Superior temporal gyrus (tissue), 1 donor: ENCODE measurements around the gene C3orf20.

Source experiments
- DNase-seq: peaks from one replicate; pipeline ENCODE4 v3.0.0-alpha.2; 2016; ENCODE audit errors: extremely low spot score

The C3orf20 gene

DNA sequence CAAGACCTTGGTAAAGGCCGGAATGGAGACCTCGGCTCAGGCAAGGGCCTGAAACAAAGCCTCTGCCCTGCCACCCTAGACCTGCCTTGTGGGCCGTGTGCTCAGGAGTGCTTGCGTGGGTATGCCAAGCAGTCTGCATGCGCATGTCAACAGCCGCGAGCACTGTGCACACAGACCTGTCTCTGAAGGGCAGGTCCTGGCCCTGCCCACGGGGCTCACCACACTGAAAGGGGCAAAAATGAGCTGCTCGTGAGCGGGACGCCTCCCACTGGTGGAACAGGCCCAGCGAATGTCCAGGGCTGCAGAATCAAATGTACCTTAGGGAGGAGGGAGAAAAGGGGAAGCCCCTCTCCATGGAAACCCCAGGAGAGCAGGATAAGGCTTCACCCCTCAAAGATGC, 99.5 kb downstream of the C3orf20 start:
- no peak for DNase-seq

DNA sequence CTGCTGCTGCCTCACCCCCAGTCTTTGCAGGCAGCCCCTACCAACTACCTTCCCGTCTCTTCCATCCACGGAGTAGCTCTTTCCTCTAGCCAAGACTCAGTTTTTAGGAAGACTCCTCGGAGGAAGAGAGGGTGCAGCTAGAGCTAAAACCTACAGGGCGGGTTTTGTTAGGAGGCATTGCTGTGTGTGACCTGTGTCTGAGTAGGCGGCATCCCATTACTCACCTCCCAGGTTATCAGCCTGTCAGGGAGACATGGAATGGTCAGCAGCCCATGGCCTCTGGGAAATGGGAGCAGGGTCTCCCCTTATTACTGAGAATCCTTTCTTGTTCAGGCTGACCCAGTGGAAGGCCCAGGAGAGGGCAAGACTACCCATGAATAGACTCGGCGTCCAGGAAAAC, 100.1 kb downstream of the C3orf20 start:
- DNase-seq: no peak

DNA sequence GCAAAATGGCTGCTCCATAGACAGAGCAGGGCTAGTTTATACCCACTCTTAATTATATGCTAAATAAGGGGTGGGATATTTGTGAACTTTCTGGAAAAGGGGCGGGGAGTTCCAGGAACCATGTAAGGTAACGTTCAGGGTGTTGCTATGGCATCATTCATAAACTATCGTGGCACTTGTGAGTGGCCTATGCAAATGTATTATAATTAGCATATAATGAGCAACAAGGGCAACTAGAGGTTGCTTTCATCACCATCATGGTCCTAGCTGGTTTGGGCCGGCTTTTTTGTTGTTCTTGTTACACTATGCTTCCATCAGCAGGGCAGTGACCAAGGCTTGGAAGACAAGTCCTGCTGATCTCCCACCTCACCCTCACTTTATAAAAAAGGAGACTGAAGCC, 100.6 kb downstream of the C3orf20 start:
- DNase-seq: no peak

DNA sequence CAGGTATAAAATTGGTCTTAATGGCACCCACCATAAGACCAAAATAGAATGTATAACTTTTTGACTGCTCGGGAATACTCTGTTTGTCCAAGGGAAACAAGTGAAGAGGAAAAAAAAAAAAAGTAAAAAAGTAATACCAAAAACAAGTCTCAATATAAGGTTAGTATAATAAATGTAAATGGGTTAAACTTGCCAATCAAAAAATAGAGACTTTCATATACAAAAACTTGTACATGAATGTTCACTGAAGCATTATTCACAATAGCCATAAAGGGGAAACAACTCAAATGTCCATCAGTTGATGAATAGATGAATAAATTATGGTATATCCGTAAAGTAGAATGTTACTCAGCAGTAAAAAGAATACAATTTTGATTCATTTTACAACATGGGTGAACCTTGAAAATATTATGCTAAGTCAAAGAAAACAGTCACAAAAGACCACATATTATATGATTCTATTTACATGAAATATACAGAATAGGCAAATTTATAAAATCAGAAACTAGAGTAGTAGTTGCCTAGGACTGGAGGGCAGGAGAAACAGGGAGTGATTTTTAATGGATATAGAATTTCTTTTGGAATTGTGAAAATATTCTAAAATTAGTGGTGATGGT, 104.2 kb downstream of the C3orf20 start:
- DNase-seq: no peak

DNA sequence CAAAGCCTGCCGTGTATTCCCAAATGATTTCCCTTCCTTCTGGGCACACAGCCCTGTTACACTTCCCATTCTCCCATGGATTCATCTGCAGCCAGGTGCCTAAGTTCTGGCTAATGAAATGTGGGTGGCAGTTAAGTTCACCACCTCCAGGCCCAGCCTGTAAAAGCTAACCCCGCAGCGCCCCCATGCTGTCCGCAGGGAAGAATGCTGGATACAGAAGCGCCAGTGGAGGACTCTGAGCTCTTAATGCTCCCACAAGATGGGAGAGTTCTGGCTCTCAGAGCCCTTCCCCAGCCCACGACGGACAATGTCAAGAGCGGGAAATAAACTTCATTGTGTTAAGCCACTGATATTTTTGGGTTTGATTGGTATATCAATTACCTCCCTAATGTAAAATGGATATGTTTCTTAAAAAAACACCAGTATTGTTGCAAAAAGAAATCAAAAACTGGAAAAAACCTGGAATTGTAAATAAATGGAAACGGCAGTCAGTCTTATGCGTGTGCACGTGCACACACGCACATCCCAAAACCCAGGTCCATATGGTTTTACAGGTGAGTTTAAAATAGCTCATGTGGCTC, 106.1 kb downstream of the C3orf20 start:
- DNase-seq: no peak

DNA sequence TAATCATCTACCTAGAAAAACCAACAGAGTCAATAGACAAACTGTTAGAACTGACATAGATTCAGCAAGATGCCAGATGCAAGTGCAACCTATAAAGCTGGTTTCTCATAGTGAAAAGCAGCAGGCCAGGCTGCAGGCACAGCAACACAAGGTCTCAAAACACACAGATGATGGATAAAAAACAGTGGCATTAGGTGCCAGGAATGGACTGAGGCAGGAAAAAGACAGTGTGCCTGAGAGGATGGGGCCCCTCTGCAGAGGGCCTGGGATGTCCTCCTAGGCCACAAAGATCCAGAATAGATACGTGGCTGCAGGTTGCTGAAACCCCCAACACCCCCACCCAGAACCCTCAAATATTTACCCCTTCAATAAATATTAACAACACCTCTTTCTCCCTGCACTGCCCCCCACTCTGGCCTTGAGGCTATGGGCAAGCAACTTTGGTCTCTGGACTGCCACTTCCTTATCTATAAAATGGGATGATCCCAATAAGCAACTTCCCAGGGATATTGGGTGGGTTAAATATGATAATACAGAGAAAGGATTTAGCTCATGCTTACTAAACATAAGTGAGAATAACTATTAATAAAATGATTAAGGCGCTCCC, 108.6 kb downstream of the C3orf20 start:
- no peak for DNase-seq

DNA sequence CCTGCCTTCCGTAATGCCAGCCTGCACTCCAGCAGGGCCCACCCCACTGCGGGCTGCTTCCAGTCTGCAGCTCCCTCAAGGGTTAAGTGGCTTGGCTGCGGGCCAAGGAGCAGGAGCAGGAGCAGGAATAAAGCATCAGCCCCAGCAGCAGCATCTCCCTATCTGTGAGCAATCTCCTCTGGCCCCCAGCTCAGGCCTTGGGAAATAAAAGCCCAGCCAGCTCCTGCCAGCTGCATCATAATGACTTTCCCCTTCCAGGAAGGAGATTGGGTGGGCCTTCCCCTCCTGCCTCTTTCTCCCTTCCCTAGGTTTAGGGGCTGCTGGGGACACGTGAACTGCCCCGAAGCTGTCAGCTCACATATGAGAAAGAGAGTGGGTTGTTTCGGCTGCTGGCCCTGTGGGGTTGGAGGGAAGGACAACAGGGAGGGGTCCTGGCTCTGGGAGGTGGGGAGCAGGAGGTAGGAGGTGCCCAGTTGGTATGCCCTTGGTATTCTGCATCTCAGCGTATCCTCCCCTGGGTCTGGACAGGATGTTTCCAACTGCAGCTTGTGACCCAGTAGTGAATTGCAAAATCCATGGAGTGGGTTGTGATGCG, 109.2 kb downstream of the C3orf20 start:
- DNase-seq: no peak

DNA sequence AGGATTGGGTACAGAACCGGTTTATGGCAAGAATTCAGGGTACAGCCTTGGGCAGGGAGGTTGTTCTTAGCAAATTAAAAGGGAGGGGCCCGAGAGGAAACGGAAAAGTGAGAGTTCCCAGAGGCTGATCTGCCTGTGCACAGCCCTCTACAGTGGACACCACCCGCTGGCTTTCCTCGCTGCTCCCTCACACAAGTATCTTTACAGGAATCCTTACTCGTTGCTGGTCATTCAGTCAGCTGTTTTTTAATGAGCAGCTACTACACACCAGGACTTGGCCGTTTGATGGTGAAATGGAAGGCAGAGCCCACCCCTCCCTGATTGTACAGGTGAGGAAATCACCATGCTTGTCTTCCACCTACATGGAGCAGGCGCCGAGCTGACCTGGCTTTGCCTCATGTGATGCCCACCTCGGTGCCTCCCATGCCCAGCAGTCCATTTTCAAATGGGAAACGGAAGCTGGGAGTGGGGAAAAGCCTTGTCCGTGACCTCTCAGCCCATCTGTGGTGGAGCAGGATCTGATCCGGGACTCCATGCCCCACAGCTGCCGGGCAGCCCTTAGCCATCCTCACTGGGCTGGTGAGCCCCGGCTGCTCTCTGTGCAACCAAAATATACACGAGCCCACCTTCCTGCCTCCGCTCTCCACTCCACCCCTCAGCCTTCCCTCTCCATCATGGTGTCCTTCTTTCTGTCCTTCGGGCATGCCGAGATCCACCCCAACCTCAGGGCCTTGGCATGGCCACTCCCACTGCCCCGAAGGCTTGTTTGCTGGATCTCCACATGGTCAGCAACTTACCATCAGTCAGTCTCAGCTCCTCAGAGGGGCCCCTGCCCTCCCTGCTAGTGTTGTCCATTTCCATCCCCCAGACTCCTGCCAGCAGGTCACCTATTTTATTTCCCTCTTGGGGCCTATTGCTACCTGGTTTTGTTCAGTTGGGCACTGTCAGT, 110.5 kb downstream of the C3orf20 start:
- DNase-seq: no peak

DNA sequence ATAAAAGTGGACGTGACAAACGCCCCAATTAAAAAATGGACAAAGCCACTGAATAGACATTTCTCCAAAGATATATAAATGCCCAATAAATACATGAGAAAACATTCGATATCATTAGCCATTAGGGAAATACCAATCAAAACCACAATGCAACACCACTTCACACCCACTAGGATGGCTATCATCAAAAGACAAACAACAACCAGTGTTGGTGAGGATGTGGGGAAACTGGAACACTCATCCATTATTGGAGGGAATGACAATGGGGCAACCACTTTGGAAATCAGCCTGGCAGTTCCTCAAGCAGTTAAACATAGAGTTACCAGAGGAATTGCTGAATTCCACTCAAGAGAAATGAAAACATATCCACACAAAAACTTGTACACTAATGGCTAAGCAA, 111.4 kb downstream of the C3orf20 start:
- no peak for DNase-seq

DNA sequence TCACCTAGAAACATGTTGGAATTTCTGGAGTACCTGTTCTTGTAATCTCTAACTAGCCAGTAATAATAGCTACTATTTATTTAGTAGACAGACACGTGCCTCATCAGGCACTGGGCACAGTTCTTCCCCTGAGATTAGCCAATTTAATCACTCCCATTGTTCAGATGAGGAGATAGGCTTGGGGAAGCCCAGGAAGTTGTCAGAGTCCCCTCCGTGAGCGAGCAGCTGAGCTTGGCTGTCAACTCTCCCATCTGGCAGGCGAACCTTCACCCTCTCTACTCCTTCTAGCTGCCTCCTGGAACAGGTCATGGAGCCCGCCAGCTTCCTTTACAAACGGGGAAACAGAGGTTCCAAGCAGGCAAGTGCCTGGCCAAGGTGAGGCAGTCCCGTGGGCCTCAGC, 112.7 kb downstream of the C3orf20 start:
- DNase-seq: no peak

DNA sequence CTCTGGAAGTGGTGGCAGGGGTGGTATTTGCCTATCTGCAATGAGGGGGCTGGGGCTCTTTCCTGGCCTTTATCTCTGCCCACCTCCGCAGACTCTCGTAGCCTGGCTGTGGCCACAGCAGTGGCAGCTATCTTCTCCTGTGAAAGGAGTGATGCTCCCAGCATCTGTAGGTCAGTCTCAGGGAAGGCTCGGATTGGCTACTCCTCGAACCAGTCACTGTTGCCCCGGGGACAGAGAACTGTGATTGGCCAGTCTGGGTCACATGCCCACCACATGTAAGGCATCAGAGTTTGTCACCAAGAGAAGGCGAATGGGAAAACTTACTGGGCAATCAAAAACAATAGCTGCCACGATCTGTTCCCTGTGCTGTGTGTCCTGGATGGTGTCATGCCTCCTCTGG, 113.7 kb downstream of the C3orf20 start:
- no peak for DNase-seq

DNA sequence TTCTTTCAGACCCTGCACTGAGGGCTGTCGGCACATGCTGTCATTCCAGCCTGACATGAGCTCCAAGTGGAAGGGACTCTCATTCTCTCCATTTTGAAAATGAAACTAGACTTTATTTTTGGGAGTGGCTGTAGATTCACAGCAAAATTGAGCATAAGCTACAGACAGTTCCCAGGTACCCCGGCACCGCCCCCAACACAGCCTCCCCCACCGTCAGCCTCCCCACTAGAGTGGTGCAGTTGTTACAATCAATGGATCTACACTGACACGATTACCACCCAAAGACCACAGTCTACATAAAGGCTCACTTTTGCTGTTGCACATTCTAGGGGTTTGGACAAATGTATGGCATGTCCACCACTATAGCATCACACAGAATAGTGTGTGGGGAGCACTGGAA, 114.3 kb downstream of the C3orf20 start:
- DNase-seq: no peak

DNA sequence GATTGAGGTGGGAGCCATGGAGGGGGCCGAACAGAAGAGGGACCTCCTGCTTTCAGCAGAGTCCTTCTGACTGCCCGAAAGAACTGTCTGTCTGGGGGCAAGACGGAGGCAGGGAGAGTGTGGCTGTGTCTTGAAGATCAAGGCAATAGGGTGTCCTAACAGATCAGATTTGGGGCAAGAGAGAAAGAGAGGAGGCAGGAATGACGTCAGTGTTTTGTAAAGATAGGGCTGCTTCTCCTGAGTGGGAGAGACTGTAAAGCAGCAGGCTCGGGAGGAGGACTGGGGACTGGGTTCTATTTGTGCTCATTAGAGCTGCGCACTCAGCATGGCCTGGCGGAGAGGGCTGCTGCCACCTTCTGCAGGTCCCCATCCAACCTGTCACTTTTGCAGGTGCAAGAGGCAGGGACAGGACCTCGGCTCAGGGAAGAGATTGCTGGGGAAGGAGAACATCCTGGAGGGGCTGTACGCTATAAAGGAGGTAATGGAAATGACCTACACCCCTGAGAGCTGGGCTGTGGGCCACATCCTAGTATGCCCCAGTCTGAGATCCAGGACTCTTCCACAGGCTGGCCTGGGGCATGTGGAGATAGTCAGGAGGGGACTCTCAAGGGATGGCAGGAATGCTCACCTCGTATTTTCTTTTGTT, 114.8 kb downstream of the C3orf20 start:
- DNase-seq: no peak

DNA sequence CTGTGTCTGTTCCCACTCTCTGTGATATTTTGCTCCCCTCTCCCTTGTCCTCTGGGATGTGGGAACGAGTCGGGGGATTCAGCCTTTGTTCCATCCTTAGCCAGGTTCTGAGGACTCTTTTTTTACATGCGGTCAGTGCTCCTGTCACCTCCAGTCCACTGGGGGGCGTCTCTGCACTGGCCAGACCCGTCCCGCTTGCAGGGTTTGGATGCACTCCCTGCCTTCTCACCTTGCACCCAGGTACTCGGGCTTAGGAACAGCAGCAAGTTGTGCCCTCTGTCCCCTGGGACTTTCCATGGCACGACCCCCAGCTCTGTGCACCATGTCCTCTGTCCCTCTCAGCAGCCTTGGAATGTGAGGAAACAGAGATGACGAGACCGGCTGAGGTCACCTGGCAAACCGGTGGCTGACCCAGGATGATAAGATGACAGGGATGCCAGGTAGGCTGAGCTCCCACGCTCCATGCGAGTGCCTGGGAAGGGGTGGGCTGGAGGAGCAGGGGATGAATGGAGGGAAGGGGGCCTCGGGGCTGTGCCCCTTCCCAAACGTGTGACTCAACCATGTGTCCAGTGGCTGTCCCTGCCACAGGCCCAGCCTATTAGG, 116.5 kb downstream of the C3orf20 start:
- no peak for DNase-seq

DNA sequence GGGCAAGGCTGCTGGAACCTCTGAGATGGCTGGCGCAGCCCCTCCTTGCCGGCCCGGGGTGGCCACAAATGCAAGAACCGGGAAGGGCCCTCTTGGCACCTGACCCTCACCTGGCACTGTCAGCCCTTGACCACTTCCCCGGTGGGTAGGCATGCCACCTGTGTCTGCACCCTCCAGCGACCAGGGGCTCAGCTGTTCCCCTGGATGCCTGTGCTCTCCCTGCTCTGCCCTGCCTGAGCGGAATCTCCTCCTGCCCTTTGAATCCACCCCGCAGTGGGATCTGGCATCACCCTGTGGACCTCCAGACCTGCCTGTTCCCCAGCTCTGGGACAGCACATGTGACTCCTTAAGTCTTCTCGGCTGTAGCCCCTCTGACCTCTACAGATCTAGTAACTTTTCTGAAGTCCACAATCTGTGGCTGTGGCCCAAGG, 117.8 kb downstream of the C3orf20 start:
- DNase-seq: no peak

DNA sequence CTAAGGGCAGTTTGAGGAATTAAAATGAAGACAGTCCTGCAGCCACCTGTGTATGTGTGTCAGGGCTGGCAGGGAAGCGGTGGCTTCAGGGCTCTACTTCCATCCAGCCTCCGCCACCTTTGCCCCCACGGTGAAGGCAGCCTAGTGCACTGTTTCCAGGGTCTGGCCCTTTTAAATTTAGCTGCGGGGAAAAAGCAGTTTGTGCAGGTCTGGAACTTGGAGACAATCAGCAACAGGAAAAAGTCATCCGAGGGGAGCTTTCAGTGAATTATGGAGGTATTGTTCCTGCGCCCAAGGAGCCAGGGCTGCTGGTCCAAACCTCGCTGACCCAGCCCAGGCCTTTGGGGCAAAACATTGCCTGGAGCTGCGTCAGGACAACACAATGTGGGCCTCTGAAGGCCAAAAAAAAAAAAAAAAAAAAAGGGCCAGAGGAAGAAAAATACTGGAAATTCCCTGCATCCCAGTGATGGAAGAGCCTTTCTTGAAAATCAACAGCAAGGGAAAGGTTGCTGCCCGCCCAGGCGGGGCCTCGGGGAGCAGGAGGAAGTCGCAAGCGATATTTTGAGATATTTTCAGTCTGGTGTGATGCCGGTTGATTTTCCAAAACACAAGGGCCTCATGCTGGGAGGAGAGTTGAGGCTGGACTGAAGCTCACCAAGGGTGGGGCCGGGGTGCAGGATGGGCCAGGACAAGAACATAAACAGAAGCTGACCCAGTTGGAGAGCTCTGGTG, 118.4 kb downstream of the C3orf20 start:
- DNase-seq: no peak

DNA sequence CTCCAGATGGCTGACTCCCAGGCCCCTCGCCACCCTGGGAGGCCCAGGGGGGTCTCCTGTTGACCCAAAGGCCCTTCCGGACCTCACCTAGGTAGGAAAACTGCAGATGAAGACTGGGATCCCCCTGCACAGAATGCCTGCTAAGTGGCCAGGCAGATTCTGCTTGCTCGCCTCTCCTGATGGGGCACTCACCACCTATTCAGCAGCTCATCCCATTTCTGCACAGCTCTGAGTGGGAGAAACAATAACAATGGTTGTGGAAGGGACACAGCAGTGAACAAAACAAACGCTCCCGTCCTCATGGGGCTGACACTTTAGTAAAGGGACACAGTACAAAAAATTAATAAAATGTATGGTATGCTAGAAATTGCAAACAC, 118.9 kb downstream of the C3orf20 start:
- no peak for DNase-seq

DNA sequence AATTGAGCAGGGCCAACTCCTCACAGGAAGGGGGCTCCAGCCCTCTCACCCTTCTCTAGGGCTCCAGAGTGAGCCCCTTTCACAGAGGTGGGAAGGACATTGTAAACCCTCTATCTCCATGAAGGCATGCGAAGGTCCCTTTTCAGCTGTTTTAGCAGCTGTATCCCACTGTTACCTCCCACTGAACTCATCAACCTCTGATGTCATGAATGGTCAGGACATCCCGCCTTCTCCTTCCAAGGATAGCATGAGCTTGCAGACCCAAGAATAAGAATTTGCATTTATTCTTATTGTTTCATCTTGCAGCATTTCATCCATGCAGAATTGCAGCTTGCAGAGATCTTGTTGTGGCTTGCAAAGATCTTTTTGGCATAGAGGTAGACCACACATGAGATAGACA, 119.5 kb downstream of the C3orf20 start:
- DNase-seq: no peak

DNA sequence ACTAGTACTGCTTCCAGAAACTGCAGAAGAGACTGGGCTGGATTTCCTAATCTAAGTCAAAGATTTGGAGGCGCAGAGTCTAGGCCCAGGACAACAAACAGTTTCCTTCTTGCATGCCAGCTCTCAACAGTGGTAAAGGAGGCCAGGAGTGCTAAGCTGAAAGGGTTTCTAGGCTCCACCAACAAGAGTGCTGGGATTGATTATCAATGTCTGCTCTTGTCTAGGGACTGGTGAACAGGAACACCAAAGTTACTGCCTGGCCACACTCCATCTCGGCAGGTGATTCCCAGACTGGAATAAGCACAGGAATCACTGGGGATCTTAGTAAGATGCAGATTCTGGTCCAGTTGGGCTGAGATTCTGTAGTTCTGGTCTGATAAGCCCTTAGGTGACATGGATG, 121.1 kb downstream of the C3orf20 start:
- no peak for DNase-seq

DNA sequence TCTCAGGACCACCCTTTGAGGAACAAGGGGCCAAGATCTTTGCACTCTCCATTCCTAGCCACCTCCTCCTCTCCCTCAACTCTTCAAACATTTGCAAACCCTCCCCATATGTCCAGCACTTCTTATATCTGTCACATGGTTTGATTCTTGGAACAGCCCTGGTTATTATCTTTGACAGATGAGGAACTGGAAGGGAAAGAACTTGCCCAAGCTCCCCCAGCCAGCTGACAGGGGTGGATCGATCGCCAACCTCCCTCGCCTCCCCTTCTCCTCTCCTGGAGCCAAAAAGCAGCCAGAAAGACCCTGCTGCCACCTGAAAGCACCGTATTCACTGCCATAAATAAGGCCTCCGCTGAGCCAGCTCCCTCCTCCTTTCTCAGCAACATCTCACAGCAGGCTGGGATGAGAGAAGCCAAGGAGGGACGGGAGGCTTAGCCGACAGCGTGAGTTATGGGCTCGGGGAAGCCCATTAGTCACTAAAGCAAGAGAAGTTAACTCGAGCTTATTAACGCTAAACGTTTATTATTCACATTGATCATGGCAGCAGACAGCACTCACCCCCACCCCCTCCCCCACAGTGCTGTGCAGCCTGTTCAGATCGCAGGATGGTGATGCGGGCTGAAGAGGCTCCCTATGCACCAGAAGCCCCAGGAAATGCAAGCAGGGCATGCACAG, 121.6 kb downstream of the C3orf20 start:
- no peak for DNase-seq
